H1 (cell line): ENCODE results near the gene NAXE. TPM values are rescaled to one million over a fixed set of nuclear protein-coding genes. Genes with fewer than 3 reads are reported as not detected.
"Not testable (repeated sequence)": the region's sequence is repeated elsewhere in the genome, so short reads cannot be mapped to it uniquely, and the experiment has no call there.

Experiments used
- CTCF ChIA-PET: fragments of 300-600 bp; sonication (Branson Sonifier 250); formaldehyde crosslinking; loops from one replicate; lab custom pipeline; 2021; ENCODE audit not compliant: partially characterized antibody; lab: Charles Lee
- POLR2A ChIA-PET: fragments of 300-600 bp; sonication (Branson Sonifier 250); formaldehyde crosslinking; loops from one replicate; lab custom pipeline; 2021; ENCODE audit warnings: inconsistent platforms; ENCODE audit not compliant: partially characterized antibody; lab: Charles Lee
- DNase-seq, 2 experiments: peaks; one replicate each; pipeline versions ENCODE4 v3.0.0 to v3.0.0-alpha.2; 2010 to 2022; ENCODE audit warnings: low spot score in 2 of 2, low read depth in 1 of 2, mixed read lengths in 1 of 2
- FAIRE-seq: peaks from 2 replicates; lab custom pipeline; 2011; peaks lifted over from hg19 to GRCh38; lab: Jason Lieb, UNC
- H2AFZ ChIP-seq: 2 replicates; pipeline ENCODE4 v1.8.1; 2012; ENCODE audit warnings: low read length, inconsistent platforms
- H2AK5ac ChIP-seq: 2 replicates; pipeline ENCODE4 v1.6.1; 2013; ENCODE audit warnings: low read depth, low read length
- H2BK120ac ChIP-seq: replicated peaks from 2 replicates; pipeline ENCODE3; 2013; ENCODE audit warnings: low read depth, low read length, inconsistent platforms
- H2BK12ac ChIP-seq: 2 replicates; pipeline ENCODE4 v1.6.1; 2013; ENCODE audit warnings: low read depth, low read length
- H2BK15ac ChIP-seq: 2 replicates; pipeline ENCODE4 v1.6.1; 2013; ENCODE audit warnings: low read length
- H2BK20ac ChIP-seq: 2 replicates; pipeline ENCODE4 v1.6.1; 2013; ENCODE audit warnings: low read length
- H2BK5ac ChIP-seq: 2 replicates; pipeline ENCODE4 v1.6.1; 2013; ENCODE audit warnings: low read depth, low read length
- H3K14ac ChIP-seq: 2 replicates; pipeline ENCODE4 v1.6.1; 2013; ENCODE audit warnings: inconsistent platforms; ENCODE audit not compliant: insufficient read length
- H3K18ac ChIP-seq: 2 replicates; pipeline ENCODE4 v1.6.1; 2013; ENCODE audit warnings: low read length; ENCODE audit errors: extremely low read depth
- H3K23ac ChIP-seq: 2 replicates; pipeline ENCODE4 v1.6.1; 2013; ENCODE audit warnings: inconsistent platforms; ENCODE audit not compliant: insufficient read length
- H3K23me2 ChIP-seq: 2 replicates; pipeline ENCODE4 v1.6.1; 2013; ENCODE audit warnings: low read depth, low read length
- H3K27ac ChIP-seq: 2 replicates; pipeline ENCODE4 v1.6.1; 2011; ENCODE audit warnings: low read depth, low read length, inconsistent platforms
- H3K27me3 ChIP-seq, 4 experiments: replicated peaks in 1 of 4; 1 replicate in 1 of 4; 2 replicates in 3 of 4; pipeline versions ENCODE4 v1.6.1 to v1.8.1; 2011 to 2013; ENCODE audit warnings: low read length in 3 of 4, mild to moderate bottlenecking in 3 of 4, inconsistent platforms in 2 of 4, mixed read lengths in 2 of 4, moderate library complexity in 1 of 4; ENCODE audit not compliant: control insufficient read depth in 3 of 4, insufficient read depth in 3 of 4; ENCODE audit errors: extremely low read depth in 1 of 4
- H3K36me3 ChIP-seq, 4 experiments: 2 replicates each; pipeline versions ENCODE4 v1.6.1 to v1.8.1; 2011 to 2013; ENCODE audit warnings: mild to moderate bottlenecking in 4 of 4, low read length in 3 of 4, moderate library complexity in 2 of 4, control low read depth in 1 of 4, inconsistent platforms in 1 of 4; ENCODE audit not compliant: insufficient read depth in 4 of 4, control insufficient read depth in 2 of 4
- H3K4ac ChIP-seq: replicated peaks from 2 replicates; pipeline ENCODE3; 2013; ENCODE audit warnings: low read length, low read depth, mixed read lengths, inconsistent platforms; ENCODE audit not compliant: insufficient read length
- H3K4me1 ChIP-seq, 4 experiments: replicated peaks in 1 of 4; 1 replicate in 1 of 4; 2 replicates in 3 of 4; pipeline versions ENCODE4 v1.6.1 to v1.8.1; 2011 to 2013; ENCODE audit warnings: low read length in 3 of 4, inconsistent platforms in 2 of 4, mixed read lengths in 1 of 4; ENCODE audit not compliant: insufficient read depth in 4 of 4, control insufficient read depth in 3 of 4
- H3K4me2 ChIP-seq, 2 experiments: 2 replicates each; pipeline versions ENCODE4 v1.6.1 to v1.8.1; 2011 to 2013; ENCODE audit warnings: low read depth in 2 of 2, low read length in 2 of 2, control low read depth in 1 of 2, inconsistent platforms in 1 of 2, mild to moderate bottlenecking in 1 of 2; ENCODE audit not compliant: insufficient read depth in 1 of 2
- H3K4me3 ChIP-seq, 4 experiments: fragments of 200-600, 300-600 bp in 1 of 4; sonication (generic), shearing (Covaris generic), sonication (Bioruptor Twin) in 1 of 4; 2 replicates each; pipeline versions ENCODE4 v1.5.1 to v1.8.1; 2011 to 2016; ENCODE audit warnings: low read length in 4 of 4, low read depth in 3 of 4, control low read depth in 2 of 4, inconsistent platforms in 2 of 4, mild to moderate bottlenecking in 2 of 4, mixed read lengths in 1 of 4, moderate library complexity in 1 of 4; ENCODE audit not compliant: insufficient read depth in 2 of 4; ENCODE audit errors: extremely low read depth in 1 of 4
- H3K56ac ChIP-seq: replicated peaks from 2 replicates; pipeline ENCODE3; 2013; ENCODE audit warnings: low read depth, mild to moderate bottlenecking, mixed read lengths, low read length, inconsistent platforms; ENCODE audit not compliant: insufficient read length
- H3K79me1 ChIP-seq: 2 replicates; pipeline ENCODE4 v1.6.1; 2013; ENCODE audit warnings: low read depth, low read length, control low read depth
- H3K79me2 ChIP-seq, 2 experiments: 2 replicates each; pipeline versions ENCODE4 v1.6.1 to v1.8.1; 2012 to 2013; ENCODE audit warnings: low read length in 2 of 2, mild to moderate bottlenecking in 2 of 2, inconsistent platforms in 1 of 2; ENCODE audit not compliant: insufficient read depth in 2 of 2, control insufficient read depth in 1 of 2
- H3K9ac ChIP-seq, 4 experiments: replicated peaks in 1 of 4; 1 replicate in 1 of 4; 2 replicates in 3 of 4; pipeline versions ENCODE4 v1.6.1 to v1.8.1; 2011 to 2013; ENCODE audit warnings: low read depth in 3 of 4, low read length in 3 of 4, control low read depth in 2 of 4, mild to moderate bottlenecking in 2 of 4, moderate library complexity in 2 of 4, inconsistent platforms in 1 of 4; ENCODE audit errors: extremely low read depth in 1 of 4
- H3K9me3 ChIP-seq, 2 experiments: 2 replicates each; pipeline versions ENCODE4 v1.6.1 to v1.8.1; 2012 to 2013; ENCODE audit warnings: mild to moderate bottlenecking in 2 of 2, moderate library complexity in 2 of 2, control low read depth in 1 of 2, inconsistent platforms in 1 of 2, low read depth in 1 of 2, low read length in 1 of 2, mixed read lengths in 1 of 2; ENCODE audit not compliant: insufficient read depth in 2 of 2
- H4K20me1 ChIP-seq, 2 experiments: replicated peaks in 1 of 2; 2 replicates each; pipeline versions ENCODE3 to v1.8.1; 2011 to 2013; ENCODE audit warnings: inconsistent platforms in 2 of 2, low read length in 2 of 2, mild to moderate bottlenecking in 1 of 2; ENCODE audit not compliant: insufficient read depth in 2 of 2, control insufficient read depth in 1 of 2
- H4K5ac ChIP-seq: 2 replicates; pipeline ENCODE4 v1.6.1; 2013; ENCODE audit warnings: low read length, low read depth, mixed read lengths, inconsistent platforms; ENCODE audit not compliant: insufficient read length
- H4K8ac ChIP-seq: 2 replicates; pipeline ENCODE4 v1.8.0; 2013; ENCODE audit warnings: mild to moderate bottlenecking, moderate library complexity, low read length, inconsistent platforms; ENCODE audit not compliant: insufficient read depth; ENCODE audit errors: extremely low read depth
- H4K91ac ChIP-seq: replicated peaks from 2 replicates; pipeline ENCODE3; 2013; ENCODE audit warnings: low read length, mixed read lengths, inconsistent platforms; ENCODE audit not compliant: insufficient read length
- WGBS, 2 experiments: shearing (Covaris generic) in 1 of 2; methylation state at CpG; one replicate each; pipeline versions ENCODE4 v1.1.6 to v1.1.7; 2013 to 2015; ENCODE audit warnings: low lambda C conversion rate in 2 of 2, mixed read lengths in 2 of 2, inconsistent platforms in 1 of 2, low coverage in 1 of 2, missing lambda C conversion rate in 1 of 2; ENCODE audit not compliant: insufficient replicate concordance in 2 of 2, insufficient coverage in 1 of 2, insufficient read length in 1 of 2; ENCODE audit errors: extremely low coverage in 1 of 2, missing lambda C conversion rate in 1 of 2; 5-methylcytosine and 5-hydroxymethylcytosine counted together
- polyA plus RNA-seq, 7 experiments: library from polyadenylated mRNA; depleted of rRNA in 3 of 7; stranded (reverse) in 5 of 7; unstranded in 2 of 7; fragments of >200 nt in 5 of 7; fragments of 200-250 nt in 2 of 7; gene quantifications; 1 replicate in 5 of 7; 2 replicates in 1 of 7; 4 replicates in 1 of 7; pipeline versions ENCODE4 v1.2.1 to v1.2.3, GENCODE V29; 2011 to 2013; ENCODE audit warnings: missing spikeins in 2 of 7, mixed read lengths in 2 of 7
- total RNA-seq: library from RNA; stranded (reverse); fragmentation: NEBNext Ultra II Directional; extraction: Animal tissue kit (Norgen Biotek cat#: 25700); gene quantifications from 2 replicates; pipeline ENCODE4 v1.2.1, GENCODE V29; 2021

Gene NAXE
- total and polyA plus RNA-seq, 2 of the 8 experiments (the other 6 are each of a cell fraction or from before 2014, with no cell fraction given), result 73.1 to 74.3 TPM

- H3K18ac ChIP-seq, CTCF ChIA-PET, H2BK20ac ChIP-seq, H2BK12ac ChIP-seq, H3K27me3 ChIP-seq, H3K9me3 ChIP-seq, H3K79me2 ChIP-seq, H2BK15ac ChIP-seq, H3K27ac ChIP-seq, H2BK5ac ChIP-seq, H4K5ac ChIP-seq, DNase-seq, H4K8ac ChIP-seq, H3K23ac ChIP-seq, H3K56ac ChIP-seq, H4K91ac ChIP-seq, H2AK5ac ChIP-seq, H3K14ac ChIP-seq, H3K79me1 ChIP-seq, H3K4ac ChIP-seq, FAIRE-seq, H3K4me3 ChIP-seq, H3K4me2 ChIP-seq, H3K4me1 ChIP-seq, H2AFZ ChIP-seq, H3K23me2 ChIP-seq, H2BK120ac ChIP-seq, H3K36me3 ChIP-seq, POLR2A ChIA-PET, H3K9ac ChIP-seq, H4K20me1 ChIP-seq: not testable (repeated sequence)
- 92% methylated on average over 4 of the region's 4 CpGs; no CpG with 5 or more reads in 1 of the 2 experiments for WGBS, 2 experiments
These were observed 15.8 kb downstream of the NAXE start for GRCh38 chr1:156607344-156607743.
